Mesothelial cell of epicardium (in vitro differentiated cells): ENCODE measurements around the gene WDR88. TPM values are rescaled to one million over a fixed set of nuclear protein-coding genes. Genes with fewer than 3 reads are reported as not detected.
"Not testable (repeated sequence)": the region's sequence is repeated elsewhere in the genome, so short reads cannot be mapped to it uniquely, and the experiment has no call there.

Experiments used
- DNase-seq, 2 experiments: peaks; one replicate each; pipeline ENCODE4 v3.0.0; 2021; ENCODE audit warnings: low spot score in 2 of 2; ENCODE audit not compliant: unreplicated experiment in 2 of 2
- H3K27ac Mint-ChIP-seq: 2 replicates; pipeline ENCODE4 v1.8.0; 2021; ENCODE audit warnings: mixed read lengths
- H3K27me3 Mint-ChIP-seq: 2 replicates; pipeline ENCODE4 v1.8.0; 2021; ENCODE audit warnings: low read depth, mixed read lengths
- H3K36me3 Mint-ChIP-seq: 2 replicates; pipeline ENCODE4 v1.8.0; 2021; ENCODE audit warnings: mixed read lengths
- H3K4me1 Mint-ChIP-seq: 2 replicates; pipeline ENCODE4 v1.8.0; 2021; ENCODE audit warnings: mixed read lengths
- H3K4me3 Mint-ChIP-seq: 2 replicates; pipeline ENCODE4 v1.8.0; 2021; ENCODE audit warnings: mild to moderate bottlenecking, moderate library complexity, mixed read lengths
- H3K9me3 Mint-ChIP-seq: 2 replicates; pipeline ENCODE4 v1.8.0; 2021; ENCODE audit warnings: mixed read lengths
- CTCF ChIP-seq: fragments of 200-600 bp; sonication (generic); IDR thresholded peaks from one replicate; pipeline ENCODE4 v1.5.0; 2021; ENCODE audit warnings: antibody characterized with exemption; ENCODE audit not compliant: unreplicated experiment
- total RNA-seq: library from RNA; stranded (reverse); gene quantifications from 3 replicates; pipeline ENCODE4 v1.2.1, GENCODE V29; 2021

Gene WDR88
- total RNA-seq, 1 donor from 2014 or later: not detected

GRCh38 chr19:33163481-33163880 lies 31.6 kb downstream of the WDR88 start:
- no peak for DNase-seq
- Mint-ChIP-seq H3K4me1 (no peaks in the 10 kb centered on the region), H3K27ac (no peak overlapping the region)

GRCh38 chr19:33166037-33166436 lies 34.1 kb downstream of the WDR88 start:
- not testable (repeated sequence) for DNase-seq, H3K27ac Mint-ChIP-seq, H3K4me1 Mint-ChIP-seq

More at GRCh38 chr19:33163481-33163880, 31.6 kb downstream of the WDR88 start:
- Mint-ChIP-seq H3K27me3 (no peaks in the 10 kb centered on the region), H3K4me3 (no peak overlapping the region), H3K9me3 (peaks cover 7% of the 10 kb centered on the region), H3K36me3 (peaks cover 4% of the 10 kb centered on the region)
- no peak for TF ChIP-seq CTCF

GRCh38 chr19:33167438-33167837 lies 35.5 kb downstream of the WDR88 start:
- Mint-ChIP-seq H3K27ac (no peak overlapping the region), H3K36me3 (peaks cover 13% of the 10 kb centered on the region), H3K4me1 (peaks cover 3% of the 10 kb centered on the region), H3K9me3 (peaks cover 16% of the 10 kb centered on the region), H3K27me3 (no peaks in the 10 kb centered on the region), H3K4me3 (no peak overlapping the region)
- no peak for DNase-seq
- TF ChIP-seq CTCF: no peak

More at GRCh38 chr19:33166037-33166436, 34.1 kb downstream of the WDR88 start:
- H3K27me3 Mint-ChIP-seq, H3K4me3 Mint-ChIP-seq: not testable (repeated sequence)
- H3K9me3 Mint-ChIP-seq: peaks cover 16% of the 10 kb centered on the region
- peaks cover 12% of the 10 kb centered on the region for H3K36me3 Mint-ChIP-seq

- H3K4me1 Mint-ChIP-seq: peaks cover 7% of the 10 kb centered on the region
- peaks cover 14% of the 10 kb centered on the region for H3K36me3 Mint-ChIP-seq
- H3K9me3 Mint-ChIP-seq: peaks cover 16% of the 10 kb centered on the region
- H3K27ac Mint-ChIP-seq: no peak overlapping the region
- TF ChIP-seq CTCF: no peak
- no peak overlapping the region for H3K4me3 Mint-ChIP-seq
- DNase-seq: no peak
- no peaks in the 10 kb centered on the region for H3K27me3 Mint-ChIP-seq
Measured at GRCh38 chr19:33168528-33168927, 36.6 kb downstream of the WDR88 start.

GRCh38 chr19:33171222-33171795 lies 39.4 kb downstream of the WDR88 start:
- no peaks in the 10 kb centered on the region for H3K27me3 Mint-ChIP-seq
- H3K4me3 Mint-ChIP-seq: no peak overlapping the region
- H3K4me1 Mint-ChIP-seq: peaks cover 22% of the 10 kb centered on the region
- H3K9me3 Mint-ChIP-seq: peaks cover 16% of the 10 kb centered on the region
- DNase-seq: no peak
- no peak overlapping the region for H3K27ac Mint-ChIP-seq
- TF ChIP-seq CTCF: no peak
- peaks cover 14% of the 10 kb centered on the region for H3K36me3 Mint-ChIP-seq

GRCh38 chr19:33171916-33172359 lies 40.0 kb downstream of the WDR88 start:
- no peak overlapping the region for H3K27ac Mint-ChIP-seq
- no peak for TF ChIP-seq CTCF
- H3K27me3 Mint-ChIP-seq: peaks cover 2% of the 10 kb centered on the region
- peaks cover 14% of the 10 kb centered on the region for H3K36me3 Mint-ChIP-seq
- H3K9me3 Mint-ChIP-seq: peaks cover 16% of the 10 kb centered on the region
- DNase-seq: no peak
- peaks cover 22% of the 10 kb centered on the region for H3K4me1 Mint-ChIP-seq
- H3K4me3 Mint-ChIP-seq: no peak overlapping the region
